ENCODE data around the gene APEH.

- TF ChIP-seq CTCF (conservative IDR thresholded peaks at IDR 0.05; ENCODE audit: low read depth in 2 of 2) (no peak), POLR2AphosphoS5 (IDR thresholded peaks at IDR 0.05; ENCODE audit: low read depth) (no peak), EZH2 (IDR thresholded peaks at IDR 0.05; ENCODE audit: low read depth, unreplicated experiment) (no peak), CREB1 (CRISPR knock-in tag; IDR thresholded peaks at IDR 0.05; ENCODE audit: low read depth) (no peak), REST (IDR thresholded peaks at IDR 0.05; ENCODE audit: unreplicated experiment) (no peak), EZH2phosphoT487 (IDR thresholded peaks at IDR 0.05; ENCODE audit: unreplicated experiment) (no peak), NANOG (IDR thresholded peaks at IDR 0.05; ENCODE audit: borderline replicate concordance) (no peak), ZNF331 (CRISPR knock-in tag; IDR thresholded peaks at IDR 0.05; ENCODE audit: low read depth) (no peak), STAT1 (IDR thresholded peaks at IDR 0.05; ENCODE audit: unreplicated experiment) (no peak), ETS1 (IDR thresholded peaks at IDR 0.05) (no peak), JUNB (IDR thresholded peaks at IDR 0.05; ENCODE audit: unreplicated experiment) (no peak)
Measured at GRCh38 chr3:49629866-49630265, 44.3 kb upstream of the APEH start.

All from GM23338 (cell line).